Thyroid gland (tissue), 4 donors: ENCODE results near the gene TBC1D4. TPM values are rescaled to one million over a fixed set of nuclear protein-coding genes. Genes with fewer than 3 reads are reported as not detected.
A peak's percentile ranks its signal among the peaks of the same experiment; 100 is the strongest.

Experiments
- DNase-seq, 2 donors: peaks; one replicate each; pipeline ENCODE4 v3.0.0-alpha.2; 2019
- H3K27ac ChIP-seq, 3 donors: fragments of 200-600 bp; sonication (generic); 1 replicate in 2 of 3; 2 replicates in 1 of 3; pipeline ENCODE4 v1.5.1; 2016 to 2019; ENCODE audit warnings: mild to moderate bottlenecking in 1 of 3, moderate library complexity in 1 of 3
- H3K27me3 ChIP-seq: fragments of 200-600 bp; sonication (generic); one replicate; pipeline ENCODE4 v1.5.1; 2019
- H3K36me3 ChIP-seq, 2 donors: fragments of 200-600 bp; sonication (generic); one replicate each; pipeline ENCODE4 v1.5.1; 2016 to 2019
- H3K4me1 ChIP-seq, 2 donors: fragments of 200-600 bp; sonication (generic); one replicate each; pipeline ENCODE4 v1.5.1; 2017 to 2019
- H3K4me3 ChIP-seq, 3 donors: fragments of 200-600 bp; sonication (generic); replicated peaks in 1 of 3; 1 replicate in 2 of 3; 2 replicates in 1 of 3; pipeline ENCODE4 v1.5.1; 2016; ENCODE audit warnings: mild to moderate bottlenecking in 1 of 3
- H3K9me3 ChIP-seq: fragments of 200-600 bp; sonication (generic); one replicate; pipeline ENCODE4 v1.5.1; 2017
- POLR2A ChIP-seq, 2 donors: fragments of 450-650 bp; IDR thresholded peaks; one replicate each; pipeline ENCODE4 v1.6.1; 2017; ENCODE audit warnings: antibody characterized with exemption in 2 of 2, mild to moderate bottlenecking in 2 of 2, moderate library complexity in 1 of 2
- WGBS, 2 donors: methylation state at CpG; one replicate each; pipeline ENCODE4 v1.1.5; 2017; 5-methylcytosine and 5-hydroxymethylcytosine counted together
- intact Hi-C: fragments of 100-400 bp; cut with DNase I; formaldehyde crosslinking; loops from one replicate; pipeline ENCODE4 v1.15.1; 2023
- total RNA-seq, 4 donors: library from RNA; depleted of rRNA; stranded (reverse); fragments of >200 nt; gene quantifications; one replicate each; pipeline ENCODE4 v1.2.3, GENCODE V29; 2016
- TF ChIP-seq, protein P1 (sequence below), 6 experiments: fragments of 200-600 bp in 3 of 6; fragments of 450-650 bp in 3 of 6; sonication (generic) in 3 of 6; IDR thresholded peaks; one replicate each; pipeline ENCODE4 v1.5.1; 2016 to 2019; ENCODE audit warnings: antibody characterized with exemption in 6 of 6, mild to moderate bottlenecking in 2 of 6, inconsistent platforms in 1 of 6, moderate library complexity in 1 of 6

The TBC1D4 gene
- total RNA-seq, 4 donors from 2014 or later, result 42.5 to 72.6 (median 70.6) TPM

GRCh38 chr13:75411924-75412537, 69.9 kb downstream of the TBC1D4 start:
- WGBS, 2 donors, result 91 to 94% methylated on average over 4 of the region's 4 CpGs
- H3K36me3 ChIP-seq, result no peaks in the 10 kb centered on the region

GRCh38 chr13:75410207-75410606, 71.8 kb downstream of the TBC1D4 start:
- 84 to 92% methylated on average over 7 of the region's 7 CpGs for WGBS, 2 donors
- Histone ChIP-seq H3K36me3 (no peaks in the 10 kb centered on the region), H3K9me3 (no peaks in the 10 kb centered on the region), H3K4me1 (peaks cover 6 to 18% of the 10 kb centered on the region in 2 donors), H3K27ac (no peak overlapping the region), H3K4me3 (no peak overlapping the region), H3K27me3 (no peaks in the 10 kb centered on the region)
- no peak for TF ChIP-seq POLR2A (IDR thresholded peaks at IDR 0.05)
- TF ChIP-seq, protein P1, sequence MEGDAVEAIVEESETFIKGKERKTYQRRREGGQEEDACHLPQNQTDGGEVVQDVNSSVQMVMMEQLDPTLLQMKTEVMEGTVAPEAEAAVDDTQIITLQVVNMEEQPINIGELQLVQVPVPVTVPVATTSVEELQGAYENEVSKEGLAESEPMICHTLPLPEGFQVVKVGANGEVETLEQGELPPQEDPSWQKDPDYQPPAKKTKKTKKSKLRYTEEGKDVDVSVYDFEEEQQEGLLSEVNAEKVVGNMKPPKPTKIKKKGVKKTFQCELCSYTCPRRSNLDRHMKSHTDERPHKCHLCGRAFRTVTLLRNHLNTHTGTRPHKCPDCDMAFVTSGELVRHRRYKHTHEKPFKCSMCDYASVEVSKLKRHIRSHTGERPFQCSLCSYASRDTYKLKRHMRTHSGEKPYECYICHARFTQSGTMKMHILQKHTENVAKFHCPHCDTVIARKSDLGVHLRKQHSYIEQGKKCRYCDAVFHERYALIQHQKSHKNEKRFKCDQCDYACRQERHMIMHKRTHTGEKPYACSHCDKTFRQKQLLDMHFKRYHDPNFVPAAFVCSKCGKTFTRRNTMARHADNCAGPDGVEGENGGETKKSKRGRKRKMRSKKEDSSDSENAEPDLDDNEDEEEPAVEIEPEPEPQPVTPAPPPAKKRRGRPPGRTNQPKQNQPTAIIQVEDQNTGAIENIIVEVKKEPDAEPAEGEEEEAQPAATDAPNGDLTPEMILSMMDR (IDR thresholded peaks at IDR 0.05), result no peak
- DNase-seq, result no peak
- intact Hi-C loops, result no loop called here

More at GRCh38 chr13:75411924-75412537, 69.9 kb downstream of the TBC1D4 start:
- Histone ChIP-seq H3K4me3 (no peak overlapping the region), H3K27me3 (no peaks in the 10 kb centered on the region), H3K27ac (no peak overlapping the region), H3K9me3 (no peaks in the 10 kb centered on the region), H3K4me1 (peaks cover 17 to 21% of the 10 kb centered on the region in 2 donors)
- no peak for TF ChIP-seq POLR2A (IDR thresholded peaks at IDR 0.05)
- TF ChIP-seq, protein P1 (IDR thresholded peaks at IDR 0.05), result no peak
- intact Hi-C loops, result no loop called here
- DNase-seq, result no peak

- TF ChIP-seq, protein P1 (IDR thresholded peaks at IDR 0.05), result no peak
- TF ChIP-seq POLR2A (IDR thresholded peaks at IDR 0.05), result no peak
- WGBS, 2 donors, result 97 to 98% methylated on average over 5 of the region's 5 CpGs
- intact Hi-C loops, result no loop called here
- H3K9me3 ChIP-seq, result no peaks in the 10 kb centered on the region
- no peak overlapping the region for H3K27ac ChIP-seq
- H3K4me1 ChIP-seq, result peaks cover 22 to 26% of the 10 kb centered on the region in 2 donors
- H3K36me3 ChIP-seq, result no peaks in the 10 kb centered on the region
- H3K4me3 ChIP-seq, result no peak overlapping the region
- H3K27me3 ChIP-seq, result no peaks in the 10 kb centered on the region
- no peak for DNase-seq
Measured at GRCh38 chr13:75407998-75408397, 74.0 kb downstream of the TBC1D4 start.

DNA sequence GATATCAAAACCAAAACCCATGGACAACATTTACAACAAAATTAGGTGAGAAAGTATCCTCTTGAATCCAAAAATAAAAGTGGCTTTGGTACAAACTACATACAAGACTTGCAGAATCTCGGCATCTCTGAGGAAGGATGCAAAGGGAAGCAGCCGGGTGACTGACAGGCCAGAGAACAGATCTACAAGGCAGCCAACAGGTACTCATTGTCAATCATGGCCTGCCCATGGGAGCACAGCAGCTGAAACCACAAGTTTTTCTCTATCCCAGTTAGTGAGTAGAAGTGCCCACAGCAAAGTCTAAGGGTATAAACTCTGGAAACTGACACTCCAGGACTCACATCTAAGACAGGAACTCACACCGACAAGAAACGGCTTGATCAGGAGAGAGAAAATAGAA, 74.5 kb downstream of the TBC1D4 start:
- Histone ChIP-seq H3K9me3 (no peaks in the 10 kb centered on the region), H3K27ac (no peak overlapping the region), H3K36me3 (no peaks in the 10 kb centered on the region), H3K4me3 (no peak overlapping the region), H3K27me3 (no peaks in the 10 kb centered on the region), H3K4me1 (peaks cover 23 to 26% of the 10 kb centered on the region in 2 donors)
- TF ChIP-seq, protein P1 (IDR thresholded peaks at IDR 0.05), result no peak
- no peak for TF ChIP-seq POLR2A (IDR thresholded peaks at IDR 0.05)
- intact Hi-C loops, result no loop called here
- WGBS, 2 donors, result 94 to 96% methylated on average over 4 of the region's 4 CpGs
- DNase-seq, result no peak

GRCh38 chr13:75405976-75406703, 75.8 kb downstream of the TBC1D4 start:
- no peak overlapping the region for H3K4me3 ChIP-seq
- peak overlapping the region; percentile 60 to 67 (median 63) for H3K27ac ChIP-seq
- DNase-seq, result no peak
- 42 to 47% methylated on average over 9 of the region's 9 CpGs for WGBS, 2 donors
- intact Hi-C loops, result no loop called here
- no peaks in the 10 kb centered on the region for H3K27me3 ChIP-seq
- H3K9me3 ChIP-seq, result no peaks in the 10 kb centered on the region
- peaks cover 29 to 33% of the 10 kb centered on the region in 2 donors for H3K4me1 ChIP-seq
- TF ChIP-seq, protein P1 (IDR thresholded peaks at IDR 0.05), result no peak
- no peaks in the 10 kb centered on the region for H3K36me3 ChIP-seq
